Measurements from ENCODE around the gene ANKRD16. TPM values are rescaled to one million over a fixed set of nuclear protein-coding genes. Genes with fewer than 3 reads are reported as not detected.

ANKRD16 gene
- total RNA-seq, 4 donors from 2014 or later = 20.5 to 24.0 (median 21.2) TPM

DNA sequence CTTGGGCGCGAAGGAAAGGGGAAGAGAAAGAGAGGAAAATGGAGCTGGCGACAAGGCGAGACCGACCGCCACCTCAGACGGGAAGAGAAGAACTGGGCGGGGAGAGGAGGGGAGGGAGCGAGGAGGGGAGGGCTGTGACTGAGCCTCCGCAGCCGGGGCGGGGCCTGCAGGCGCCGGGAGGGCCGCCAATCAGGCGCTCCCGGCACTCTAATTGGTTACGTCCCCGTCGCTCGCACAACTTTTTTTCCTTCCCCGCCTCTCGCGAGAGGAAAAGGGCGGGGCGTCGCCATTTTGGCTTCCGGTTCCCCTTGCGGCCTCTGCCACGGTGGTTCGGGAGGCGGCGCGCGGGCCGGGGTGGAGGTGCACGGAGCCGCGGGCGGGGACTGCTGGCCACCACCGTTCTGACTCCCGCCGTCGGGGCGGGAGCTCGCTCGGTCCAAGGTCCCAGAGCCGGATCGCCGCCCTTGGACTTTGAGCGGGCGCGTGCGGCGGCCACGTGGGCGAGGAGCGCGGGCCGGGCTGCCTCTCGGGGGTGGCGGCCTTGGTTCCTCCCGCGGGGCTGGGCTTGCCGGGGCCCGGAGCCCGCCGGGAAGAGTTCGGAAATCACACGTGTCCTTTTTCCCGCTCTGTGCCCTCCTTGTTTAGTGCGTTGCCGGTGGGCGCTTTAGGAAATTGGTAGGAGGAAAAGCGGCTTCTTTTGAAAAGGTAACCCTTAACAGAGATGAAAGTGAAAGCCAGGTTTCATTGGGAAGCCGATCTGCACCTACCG lies 76.2 kb downstream of the ANKRD16 start, which contains the start of gene GDI2:
GDI2 (minus strand) TSS at position 94 of the 769 bp plus-strand sequence. CDS start 176 bp downstream, outside the sequence.
- H3K4me1 ChIP-seq = peaks cover 0 to 47% (median 33%) of the 10 kb centered on the region in 4 donors

DNA sequence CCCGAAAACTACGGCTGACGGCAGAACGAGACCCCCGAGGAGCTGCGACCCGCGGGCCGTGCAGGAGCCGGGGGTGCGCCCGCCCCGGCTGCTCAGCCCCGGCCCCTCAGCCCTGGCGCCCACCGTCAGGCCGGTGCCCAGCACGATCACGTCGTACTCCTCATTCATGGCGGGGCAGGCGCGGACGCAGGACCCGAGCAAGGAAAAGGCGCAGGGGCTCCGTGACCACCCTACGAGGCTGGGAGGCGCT lies 76.7 kb downstream of the ANKRD16 start:
- WGBS, 2 donors = 0% methylated on average over 9 to 10 of the region's 29 CpGs
- peak overlapping the region; percentile 89 to 99 (median 94) for H3K27ac ChIP-seq
- DNase-seq (ENCODE audit: low spot score in 2 of 2) = no peak
- no peaks in the 10 kb centered on the region for H3K27me3 ChIP-seq
- no peak for TF ChIP-seq POLR2A (IDR thresholded peaks at IDR 0.05)
- no peak for TF ChIP-seq EP300 (IDR thresholded peaks at IDR 0.05)
- TF ChIP-seq, protein P1, sequence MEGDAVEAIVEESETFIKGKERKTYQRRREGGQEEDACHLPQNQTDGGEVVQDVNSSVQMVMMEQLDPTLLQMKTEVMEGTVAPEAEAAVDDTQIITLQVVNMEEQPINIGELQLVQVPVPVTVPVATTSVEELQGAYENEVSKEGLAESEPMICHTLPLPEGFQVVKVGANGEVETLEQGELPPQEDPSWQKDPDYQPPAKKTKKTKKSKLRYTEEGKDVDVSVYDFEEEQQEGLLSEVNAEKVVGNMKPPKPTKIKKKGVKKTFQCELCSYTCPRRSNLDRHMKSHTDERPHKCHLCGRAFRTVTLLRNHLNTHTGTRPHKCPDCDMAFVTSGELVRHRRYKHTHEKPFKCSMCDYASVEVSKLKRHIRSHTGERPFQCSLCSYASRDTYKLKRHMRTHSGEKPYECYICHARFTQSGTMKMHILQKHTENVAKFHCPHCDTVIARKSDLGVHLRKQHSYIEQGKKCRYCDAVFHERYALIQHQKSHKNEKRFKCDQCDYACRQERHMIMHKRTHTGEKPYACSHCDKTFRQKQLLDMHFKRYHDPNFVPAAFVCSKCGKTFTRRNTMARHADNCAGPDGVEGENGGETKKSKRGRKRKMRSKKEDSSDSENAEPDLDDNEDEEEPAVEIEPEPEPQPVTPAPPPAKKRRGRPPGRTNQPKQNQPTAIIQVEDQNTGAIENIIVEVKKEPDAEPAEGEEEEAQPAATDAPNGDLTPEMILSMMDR (IDR thresholded peaks at IDR 0.05) = no peak
- peaks cover 0 to 51% (median 33%) of the 10 kb centered on the region in 4 donors for H3K4me1 ChIP-seq
- no peaks in the 10 kb centered on the region for H3K36me3 ChIP-seq
- H3K9me3 ChIP-seq = no peaks in the 10 kb centered on the region
- H3K4me3 ChIP-seq = peak overlapping the region; percentile 73 to 100 (median 89)

More for the DNA sequence above, 76.2 kb downstream of the ANKRD16 start, which contains the start of gene GDI2:
- TF ChIP-seq POLR2A (IDR thresholded peaks at IDR 0.05) = peak; percentile 81 to 83
- TF ChIP-seq, protein P1 (IDR thresholded peaks at IDR 0.05) = peak in 2 of 5 experiments; percentile 25 to 46
- TF ChIP-seq EP300 (IDR thresholded peaks at IDR 0.05) = peak; percentile 73 to 97
- no peaks in the 10 kb centered on the region for H3K27me3 ChIP-seq
- H3K27ac ChIP-seq = peak within 1 kb of the TSS; percentile 89 to 99 (median 94)
- WGBS, 2 donors = 0 to 1% methylated on average over 36 to 54 of the region's 77 CpGs
- H3K9me3 ChIP-seq = no peaks in the 10 kb centered on the region
- peak within 1 kb of the TSS; percentile 73 to 100 (median 89) for H3K4me3 ChIP-seq
- DNase-seq (ENCODE audit: low spot score in 2 of 2) = peak; percentile 90 to 93
- no peaks in the 10 kb centered on the region for H3K36me3 ChIP-seq

DNA sequence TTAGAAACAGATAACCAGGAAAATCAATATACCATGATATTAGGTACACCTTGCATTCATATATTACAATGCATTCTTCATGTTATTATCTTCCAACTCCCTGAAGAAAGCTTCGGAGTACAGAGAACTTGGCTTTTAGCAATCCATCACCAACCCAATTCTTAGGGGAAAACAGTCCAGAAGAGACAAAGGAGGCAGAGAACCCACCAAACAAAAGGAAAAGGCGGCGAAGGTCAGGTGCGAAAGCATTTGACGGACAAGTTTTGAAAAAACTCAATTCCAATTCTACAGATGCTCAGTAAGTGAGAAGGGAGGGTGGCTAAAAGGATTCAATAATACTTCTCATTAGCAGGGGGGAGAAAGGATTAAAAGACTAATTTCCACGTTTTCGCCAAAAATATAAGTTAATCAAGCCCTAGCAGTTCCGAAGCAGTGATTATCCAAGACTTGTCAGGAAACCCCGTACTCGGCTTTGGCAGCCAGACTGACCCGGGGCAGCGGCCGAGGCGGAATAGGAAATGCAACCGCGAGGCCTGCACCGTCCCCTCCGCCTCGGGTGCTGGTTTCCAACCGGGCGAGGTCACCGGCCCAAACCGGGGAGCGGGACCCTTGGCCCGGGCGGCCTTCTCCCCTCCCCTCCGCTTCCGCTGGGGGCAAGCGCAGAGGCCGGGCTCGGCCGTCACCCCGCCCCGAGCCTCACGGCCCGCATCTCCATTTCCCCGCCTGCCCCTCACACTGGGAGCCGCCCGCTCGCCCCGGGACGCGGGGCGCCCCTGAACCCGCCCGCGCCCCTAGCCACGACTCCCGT lies 77.2 kb downstream of the ANKRD16 start:
- Histone ChIP-seq H3K27ac (peak overlapping the region; percentile 89 to 99 (median 94)), H3K4me1 (peaks cover 0 to 56% (median 34%) of the 10 kb centered on the region in 4 donors), H3K9me3 (no peaks in the 10 kb centered on the region), H3K4me3 (peak overlapping the region; percentile 73 to 100 (median 89)), H3K36me3 (no peaks in the 10 kb centered on the region), H3K27me3 (no peaks in the 10 kb centered on the region)
- TF ChIP-seq POLR2A (IDR thresholded peaks at IDR 0.05) (no peak), EP300 (IDR thresholded peaks at IDR 0.05) (no peak)
- TF ChIP-seq, protein P1 (IDR thresholded peaks at IDR 0.05) = no peak
- 0 to 1% methylated on average over 24 to 49 of the region's 49 CpGs for WGBS, 2 donors
- peak in 1 of 2 donors; percentile 27 for DNase-seq (ENCODE audit: low spot score in 2 of 2)

Other genes starting within 250 kb of the ANKRD16 start
- gene ASB13, start 223.3 kb downstream of the ANKRD16 start, total RNA-seq = 10 to 100 TPM; 18.3 to 39.2 (median 32.3) TPM
- gene TASOR2, start 205.1 kb downstream of the ANKRD16 start, total RNA-seq = 10 to 100 TPM; 67.3 to 83.7 (median 79.6) TPM
- gene GDI2, start 76.5 kb downstream of the ANKRD16 start, total RNA-seq = 100 to 1,000 TPM; 175 to 225 (median 199) TPM
- gene FBH1, start 350 bp upstream of the ANKRD16 start, total RNA-seq = 100 to 1,000 TPM in 2 of 4 donors, 10 to 100 TPM in 2; 64.0 to 109 (median 96.6) TPM
- 10 to 100 TPM in 2 of 4 donors, 1 to 10 TPM in 2; 9.0 to 18.6 (median 12.6) TPM for gene IL15RA, start 87.7 kb upstream of the ANKRD16 start, total RNA-seq
- gene IL2RA, start 172.5 kb upstream of the ANKRD16 start, total RNA-seq = 1 to 10 TPM in 1 of 4 donors, under 1 TPM in 2, not detected in 1; 0.42 to 2.2 (median 0.60) TPM
- 100 to 1,000 TPM in 2 of 4 donors, 10 to 100 TPM in 2; 70.6 to 109 (median 94.3) TPM for gene RBM17, start 199.1 kb upstream of the ANKRD16 start, total RNA-seq